Neuronal stem cell (in vitro differentiated cells): ENCODE data around the gene RNF11.

Experiments used
- DNase-seq: peaks from one replicate; pipeline ENCODE4 v3.0.0-alpha.2; 2013; ENCODE audit warnings: low spot score
- H2AFZ ChIP-seq: one replicate; pipeline ENCODE4 v1.6.1; 2013; ENCODE audit warnings: mild to moderate bottlenecking, low read length, inconsistent platforms
- H2AK5ac ChIP-seq: 2 replicates; pipeline ENCODE4 v1.6.1; 2013; ENCODE audit warnings: low read depth, mild to moderate bottlenecking, inconsistent platforms, low read length, moderate library complexity, mixed read lengths
- H2BK120ac ChIP-seq: 2 replicates; pipeline ENCODE4 v1.6.1; 2013; ENCODE audit warnings: low read depth, mild to moderate bottlenecking, inconsistent platforms, low read length, moderate library complexity, mixed read lengths
- H2BK12ac ChIP-seq: one replicate; pipeline ENCODE4 v1.6.1; 2013; ENCODE audit warnings: low read length, inconsistent platforms
- H2BK15ac ChIP-seq: 2 replicates; pipeline ENCODE4 v1.6.1; 2013; ENCODE audit warnings: mild to moderate bottlenecking, low read length, inconsistent platforms, mixed read lengths
- H2BK5ac ChIP-seq: one replicate; pipeline ENCODE4 v1.6.1; 2013; ENCODE audit warnings: inconsistent platforms, mild to moderate bottlenecking, low read length, moderate library complexity
- H3K14ac ChIP-seq: one replicate; pipeline ENCODE4 v1.6.1; 2013; ENCODE audit warnings: low read length, inconsistent platforms
- H3K18ac ChIP-seq: 2 replicates; pipeline ENCODE4 v1.6.1; 2013; ENCODE audit warnings: low read length, inconsistent platforms
- H3K23ac ChIP-seq: 2 replicates; pipeline ENCODE4 v1.6.1; 2013; ENCODE audit warnings: low read depth, mild to moderate bottlenecking, mixed read lengths, low read length, inconsistent platforms; ENCODE audit not compliant: poor library complexity
- H3K27ac ChIP-seq: replicated peaks from 3 replicates; pipeline ENCODE4 v1.5.1; 2013; ENCODE audit warnings: low read length, inconsistent platforms
- H3K27me3 ChIP-seq, 3 experiments: 2 replicates each; pipeline ENCODE4 v1.6.1; 2013; ENCODE audit warnings: low read length in 3 of 3, mild to moderate bottlenecking in 2 of 3, inconsistent platforms in 1 of 3, low read depth in 1 of 3, mixed read lengths in 1 of 3, moderate library complexity in 1 of 3; ENCODE audit not compliant: control insufficient read depth in 3 of 3, insufficient read depth in 3 of 3
- H3K36me3 ChIP-seq, 2 donors: replicated peaks in 1 of 2; 2 replicates each; pipeline ENCODE4 v1.6.1; 2013; ENCODE audit warnings: low read length in 2 of 2; ENCODE audit not compliant: control insufficient read depth in 2 of 2, insufficient read depth in 2 of 2
- H3K4ac ChIP-seq: 2 replicates; pipeline ENCODE4 v1.6.1; 2013; ENCODE audit warnings: inconsistent platforms, mild to moderate bottlenecking, low read length, moderate library complexity
- H3K4me1 ChIP-seq, 2 donors: 1 replicate in 1 of 2; 2 replicates in 1 of 2; pipeline ENCODE4 v1.6.1; 2013; ENCODE audit warnings: low read length in 2 of 2, low read depth in 1 of 2; ENCODE audit not compliant: control insufficient read depth in 2 of 2, insufficient read depth in 1 of 2
- H3K4me2 ChIP-seq: one replicate; pipeline ENCODE4 v1.6.1; 2013; ENCODE audit warnings: mild to moderate bottlenecking, low read length, inconsistent platforms; ENCODE audit not compliant: insufficient read depth, poor library complexity, severe bottlenecking
- H3K4me3 ChIP-seq, 2 donors: 2 replicates each; pipeline ENCODE4 v1.5.1; 2013; ENCODE audit warnings: low read length in 2 of 2, mild to moderate bottlenecking in 2 of 2, inconsistent platforms in 1 of 2, moderate library complexity in 1 of 2
- H3K79me1 ChIP-seq: one replicate; pipeline ENCODE4 v1.6.1; 2013; ENCODE audit warnings: low read depth, mild to moderate bottlenecking, inconsistent platforms, low read length, moderate library complexity
- H3K9ac ChIP-seq: one replicate; pipeline ENCODE4 v1.6.1; 2013; ENCODE audit warnings: mild to moderate bottlenecking, low read depth, low read length, inconsistent platforms; ENCODE audit not compliant: poor library complexity
- H3K9me3 ChIP-seq, 2 donors: replicated peaks in 1 of 2; 2 replicates each; pipeline versions ENCODE3 to v1.6.1; 2013; ENCODE audit warnings: low read length in 2 of 2, mild to moderate bottlenecking in 2 of 2, inconsistent platforms in 1 of 2, low read depth in 1 of 2, mixed read lengths in 1 of 2, moderate library complexity in 1 of 2; ENCODE audit not compliant: control insufficient read depth in 2 of 2, insufficient read depth in 1 of 2
- H4K8ac ChIP-seq: one replicate; pipeline ENCODE4 v1.6.1; 2013; ENCODE audit warnings: low read depth, mild to moderate bottlenecking, inconsistent platforms, low read length, moderate library complexity
- H4K91ac ChIP-seq: one replicate; pipeline ENCODE4 v1.6.1; 2013; ENCODE audit warnings: low read length, low read depth, mild to moderate bottlenecking, inconsistent platforms; ENCODE audit not compliant: poor library complexity
- WGBS, 2 donors: extraction: QIAGEN DNeasy Blood & Tissue Kit; methylation state at CpG; one replicate each; pipeline ENCODE4 v1.1.7; 2013; ENCODE audit warnings: missing lambda C conversion rate in 2 of 2, mixed read lengths in 1 of 2; ENCODE audit not compliant: insufficient read length in 2 of 2, insufficient replicate concordance in 1 of 2; ENCODE audit errors: extremely low coverage in 2 of 2; 5-methylcytosine and 5-hydroxymethylcytosine counted together

The RNF11 gene

DNA sequence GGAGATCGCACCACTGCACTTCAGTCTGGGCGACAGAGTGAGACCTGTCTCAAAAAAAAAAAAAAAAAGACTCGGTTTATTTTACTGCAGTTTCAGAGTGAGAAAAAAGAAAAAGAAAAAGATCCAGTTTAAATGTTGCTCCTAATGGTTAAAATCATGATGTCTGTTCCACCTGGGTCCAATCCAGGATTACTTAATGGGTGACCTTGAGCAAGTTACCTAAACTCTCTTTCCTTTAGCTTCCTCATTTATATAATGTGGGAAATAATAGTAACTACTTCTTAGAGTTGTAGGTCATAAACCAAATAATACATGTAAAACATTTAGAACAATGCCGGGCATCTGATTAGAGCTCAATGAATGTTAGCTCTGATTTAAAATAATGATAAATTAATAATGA, 19.4 kb upstream of the RNF11 start:
- peaks cover 0 to 11% (median 0%) of the 10 kb centered on the region in 3 experiments for H3K27me3 ChIP-seq
- no peaks in the 10 kb centered on the region for H3K79me1 ChIP-seq
- H2BK5ac ChIP-seq: no peak overlapping the region
- no peak overlapping the region for H3K4me3 ChIP-seq
- no peak overlapping the region for H3K9ac ChIP-seq
- no peak overlapping the region for H3K18ac ChIP-seq
- no peak overlapping the region for H2BK12ac ChIP-seq
- no peak overlapping the region for H4K8ac ChIP-seq
- H3K36me3 ChIP-seq: no peaks in the 10 kb centered on the region
- H2AFZ ChIP-seq: no peak overlapping the region
- no peak overlapping the region for H3K4me2 ChIP-seq
- no peak overlapping the region for H3K27ac ChIP-seq
- no peak overlapping the region for H3K23ac ChIP-seq
- H2AK5ac ChIP-seq: no peak overlapping the region
- no peak overlapping the region for H3K14ac ChIP-seq
- no peaks in the 10 kb centered on the region for H3K9me3 ChIP-seq
- H3K4ac ChIP-seq: no peak overlapping the region
- H2BK120ac ChIP-seq: no peak overlapping the region
- WGBS, 2 donors: no CpG with 5 or more reads among the region's 4 CpGs
- DNase-seq: no peak
- H3K4me1 ChIP-seq: no peaks in the 10 kb centered on the region
- H4K91ac ChIP-seq: no peak overlapping the region
- H2BK15ac ChIP-seq: no peak overlapping the region

DNA sequence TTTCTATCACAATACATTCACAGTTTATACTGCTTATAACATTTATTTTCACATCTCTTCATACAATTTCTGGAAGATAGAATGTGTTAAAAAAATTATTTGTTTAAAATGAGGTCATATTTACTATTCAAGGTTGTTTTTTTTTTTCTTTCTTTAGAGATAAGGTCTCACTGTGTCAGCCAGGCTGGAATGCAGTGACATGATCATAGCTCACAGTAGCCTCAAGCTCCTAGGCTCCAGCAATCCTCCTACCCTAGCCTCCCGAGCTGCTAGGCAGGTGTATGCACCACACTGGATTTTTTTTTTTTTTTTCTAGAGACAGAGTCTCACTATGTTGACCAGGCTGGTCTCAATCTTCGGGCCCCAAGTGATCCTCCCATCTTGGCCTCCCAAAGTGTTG, 19.0 kb upstream of the RNF11 start:
- WGBS, 2 donors: no CpG with 5 or more reads among the region's 2 CpGs
- Histone ChIP-seq H3K36me3 (no peaks in the 10 kb centered on the region), H3K4me2 (no peak overlapping the region), H4K91ac (no peak overlapping the region), H2AK5ac (no peak overlapping the region), H3K79me1 (no peaks in the 10 kb centered on the region), H2BK15ac (no peak overlapping the region), H2BK5ac (no peak overlapping the region), H4K8ac (no peak overlapping the region), H2BK120ac (no peak overlapping the region), H3K18ac (no peak overlapping the region), H3K9me3 (no peaks in the 10 kb centered on the region), H3K27ac (no peak overlapping the region), H3K23ac (no peak overlapping the region), H2AFZ (no peak overlapping the region), H3K4ac (no peak overlapping the region), H3K4me1 (no peaks in the 10 kb centered on the region), H2BK12ac (no peak overlapping the region), H3K27me3 (peaks cover 0 to 11% (median 0%) of the 10 kb centered on the region in 3 experiments), H3K4me3 (no peak overlapping the region), H3K14ac (no peak overlapping the region), H3K9ac (no peak overlapping the region)
- DNase-seq: no peak

DNA sequence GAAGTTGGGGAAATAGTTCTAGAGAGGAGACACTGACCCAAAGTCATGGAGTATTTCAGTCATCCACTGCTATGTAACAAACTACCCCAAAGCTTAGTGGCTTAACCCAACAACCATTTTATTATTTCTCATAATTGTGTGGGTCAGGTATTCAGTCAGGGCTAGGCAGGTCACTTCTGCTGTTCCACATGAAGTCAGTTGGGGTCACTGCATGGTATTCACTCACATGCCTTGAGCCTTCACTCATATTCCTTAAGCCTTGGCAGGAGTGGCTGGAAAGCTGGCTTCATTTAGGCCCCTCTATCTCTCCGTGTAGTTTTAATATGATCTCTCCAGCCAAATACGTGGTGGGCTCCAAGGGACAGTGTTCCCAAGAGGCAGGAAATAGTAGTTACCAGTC, 17.5 kb upstream of the RNF11 start:
- no peak overlapping the region for H2BK120ac ChIP-seq
- no peak overlapping the region for H3K4ac ChIP-seq
- H4K8ac ChIP-seq: no peak overlapping the region
- H4K91ac ChIP-seq: no peak overlapping the region
- no peak overlapping the region for H3K23ac ChIP-seq
- WGBS, 2 donors: no CpG with 5 or more reads among the region's 2 CpGs
- no peak overlapping the region for H3K4me2 ChIP-seq
- H2BK5ac ChIP-seq: no peak overlapping the region
- H3K9ac ChIP-seq: peak overlapping the region; percentile 54
- no peak overlapping the region for H2AK5ac ChIP-seq
- no peak overlapping the region for H2BK12ac ChIP-seq
- peaks cover 0 to 11% (median 0%) of the 10 kb centered on the region in 3 experiments for H3K27me3 ChIP-seq
- H2BK15ac ChIP-seq: no peak overlapping the region
- H3K4me1 ChIP-seq: no peaks in the 10 kb centered on the region
- H2AFZ ChIP-seq: no peak overlapping the region
- no peaks in the 10 kb centered on the region for H3K79me1 ChIP-seq
- no peak overlapping the region for H3K4me3 ChIP-seq
- no peak overlapping the region for H3K27ac ChIP-seq
- DNase-seq: no peak
- H3K9me3 ChIP-seq: no peaks in the 10 kb centered on the region
- no peaks in the 10 kb centered on the region for H3K36me3 ChIP-seq
- no peak overlapping the region for H3K14ac ChIP-seq
- H3K18ac ChIP-seq: no peak overlapping the region

DNA sequence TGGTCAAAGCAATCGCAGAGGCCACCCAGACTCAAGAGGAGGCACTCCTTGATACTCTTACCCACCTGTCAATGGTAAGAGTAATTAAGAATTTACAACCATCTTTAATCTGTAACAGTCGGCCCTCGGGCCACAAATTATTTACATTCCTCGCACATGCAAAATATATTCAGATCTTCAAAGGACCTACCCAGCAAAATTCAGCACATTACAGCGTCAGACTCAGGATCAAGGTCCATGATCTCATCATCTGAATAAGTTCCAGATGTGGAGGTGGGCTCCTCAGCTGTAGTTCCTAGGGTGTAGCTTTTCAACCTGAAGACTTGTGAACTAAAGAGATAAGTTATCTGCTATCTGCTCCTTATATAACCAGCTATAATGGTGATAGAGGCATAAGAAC, 17.1 kb upstream of the RNF11 start:
- Histone ChIP-seq H3K14ac (no peak overlapping the region), H2BK12ac (no peak overlapping the region), H2AFZ (no peak overlapping the region), H3K4ac (no peak overlapping the region), H3K79me1 (no peaks in the 10 kb centered on the region), H3K27ac (no peak overlapping the region), H3K4me2 (no peak overlapping the region), H3K9me3 (no peaks in the 10 kb centered on the region), H2BK15ac (no peak overlapping the region), H3K36me3 (no peaks in the 10 kb centered on the region), H3K9ac (no peak overlapping the region), H2BK5ac (no peak overlapping the region), H3K23ac (no peak overlapping the region), H4K91ac (no peak overlapping the region), H3K4me3 (no peak overlapping the region), H3K18ac (no peak overlapping the region), H2BK120ac (no peak overlapping the region), H2AK5ac (no peak overlapping the region), H3K4me1 (no peaks in the 10 kb centered on the region), H4K8ac (no peak overlapping the region), H3K27me3 (peaks cover 0 to 11% (median 0%) of the 10 kb centered on the region in 3 experiments)
- WGBS, 2 donors: no CpG with 5 or more reads among the region's 5 CpGs
- DNase-seq: no peak
